Ishikawa (cell line): ENCODE data around the gene LRRC51.

Source experiments
- CEBPB ChIP-seq: IDR thresholded peaks from 2 replicates; pipeline ENCODE4 v1.6.1; 2012
- CREB1 ChIP-seq: IDR thresholded peaks from 2 replicates; pipeline ENCODE4 v1.6.1; 2012; ENCODE audit warnings: low read depth
- EGR1 ChIP-seq: IDR thresholded peaks from 2 replicates; pipeline ENCODE4 v1.6.1; 2012
- EP300 ChIP-seq: IDR thresholded peaks from 2 replicates; pipeline ENCODE4 v1.6.1; 2012; ENCODE audit warnings: borderline replicate concordance
- FOXM1 ChIP-seq: IDR thresholded peaks from 2 replicates; pipeline ENCODE4 v1.6.1; 2012; ENCODE audit warnings: low read depth, borderline replicate concordance
- MAX ChIP-seq: IDR thresholded peaks from 2 replicates; pipeline ENCODE4 v1.6.1; 2012
- NFIC ChIP-seq: IDR thresholded peaks from 2 replicates; pipeline ENCODE4 v1.6.1; 2012
- RAD21 ChIP-seq: IDR thresholded peaks from 2 replicates; pipeline ENCODE4 v1.6.1; 2012; ENCODE audit warnings: low read depth
- REST ChIP-seq: IDR thresholded peaks from 2 replicates; pipeline ENCODE4 v1.6.1; 2012; ENCODE audit warnings: low read depth, mild to moderate bottlenecking
- TAF1 ChIP-seq: IDR thresholded peaks from 2 replicates; pipeline ENCODE4 v1.6.1; 2012; ENCODE audit warnings: low read depth, mild to moderate bottlenecking
- TCF12 ChIP-seq: IDR thresholded peaks from 2 replicates; pipeline ENCODE4 v1.6.1; 2012; ENCODE audit warnings: low read depth
- TEAD4 ChIP-seq: IDR thresholded peaks from 2 replicates; pipeline ENCODE4 v1.6.1; 2012
- USF1 ChIP-seq: IDR thresholded peaks from 2 replicates; pipeline ENCODE4 v1.6.1; 2012
- YY1 ChIP-seq: IDR thresholded peaks from 2 replicates; pipeline ENCODE4 v1.6.1; 2012; ENCODE audit warnings: low read depth
- ZBTB7A ChIP-seq: IDR thresholded peaks from 2 replicates; pipeline ENCODE4 v1.6.1; 2012; ENCODE audit warnings: low read depth

Gene LRRC51

DNA sequence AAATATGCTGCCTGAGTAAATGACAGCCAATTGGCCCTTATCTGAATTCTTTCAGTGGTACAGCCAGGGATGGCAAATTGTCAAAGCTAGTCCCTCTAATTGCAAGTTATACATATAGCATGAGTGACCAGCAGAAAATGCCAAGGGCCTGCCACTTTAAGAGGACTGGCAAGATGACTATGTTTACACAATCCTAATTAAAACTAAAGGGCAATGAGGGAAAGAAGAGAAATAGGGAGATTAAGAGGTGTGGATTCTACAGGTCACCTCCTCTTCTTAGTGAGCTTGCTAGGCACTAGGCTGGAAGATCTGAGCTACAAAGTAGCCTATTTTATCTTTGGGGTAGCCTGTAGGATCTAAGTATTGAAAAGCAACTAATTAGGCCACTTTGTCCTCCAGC is 13.8 kb upstream of the LRRC51 start:
- TF ChIP-seq EGR1 (no peak), REST (no peak), TEAD4 (no peak), FOXM1 (no peak), TAF1 (no peak), YY1 (no peak), USF1 (no peak), MAX (no peak), RAD21 (no peak), TCF12 (no peak)

DNA sequence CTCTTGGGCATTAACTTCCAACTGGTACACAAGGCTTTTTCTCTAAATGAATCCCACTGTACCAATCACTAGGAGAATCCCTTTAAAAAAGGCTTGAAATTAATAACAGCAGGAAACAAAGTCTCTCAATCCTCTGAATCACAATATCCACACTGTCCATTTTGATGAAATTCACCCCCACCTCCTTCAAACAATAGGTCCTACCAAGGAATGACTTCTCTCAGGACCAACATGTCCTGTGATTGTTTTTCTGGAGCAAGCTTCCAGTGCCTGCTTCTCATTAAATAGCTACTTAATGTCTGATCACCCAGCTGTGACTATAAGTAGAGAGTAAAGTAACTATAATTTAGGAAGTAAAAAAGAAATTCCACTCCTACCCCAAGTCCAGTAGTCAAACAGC is 13.4 kb upstream of the LRRC51 start:
- TF ChIP-seq CREB1 (no peak), TEAD4 (no peak), TCF12 (no peak), CEBPB (no peak), RAD21 (no peak), REST (no peak), YY1 (no peak), ZBTB7A (no peak), EGR1 (no peak), MAX (no peak)

- TF ChIP-seq CEBPB (no peak), REST (no peak), USF1 (no peak), FOXM1 (no peak), EP300 (no peak), ZBTB7A (no peak), MAX (no peak), YY1 (no peak), TCF12 (no peak)
Measured at GRCh38 chr11:72067676-72068075, 13.0 kb upstream of the LRRC51 start.

GRCh38 chr11:72069200-72069599 is 11.4 kb upstream of the LRRC51 start:
- TF ChIP-seq TEAD4, result no peak
- no peak for TF ChIP-seq CREB1
- no peak for TF ChIP-seq TCF12
- no peak for TF ChIP-seq REST
- TF ChIP-seq MAX, result no peak
- no peak for TF ChIP-seq ZBTB7A
- no peak for TF ChIP-seq YY1
- no peak for TF ChIP-seq CEBPB
- no peak for TF ChIP-seq TAF1
- TF ChIP-seq RAD21, result no peak
- no peak for TF ChIP-seq EGR1
- no peak for TF ChIP-seq FOXM1
- no peak for TF ChIP-seq USF1
- TF ChIP-seq EP300, result no peak
- no peak for TF ChIP-seq NFIC
